BLaER1 (cell line): ENCODE measurements around the gene PGK1.
"Not testable (repeated sequence)": the region's sequence is repeated elsewhere in the genome, so short reads cannot be mapped to it uniquely, and the experiment has no call there.

Experiments
- H3K27ac ChIP-seq: shearing (Covaris generic); formaldehyde crosslinking; 2 replicates; pipeline ENCODE4 v1.8.1; 2022
- H3K27me3 ChIP-seq: shearing (Covaris generic); formaldehyde crosslinking; 2 replicates; pipeline ENCODE4 v1.8.1; 2022
- H3K36me3 ChIP-seq: shearing (Covaris generic); formaldehyde crosslinking; 2 replicates; pipeline ENCODE4 v1.8.1; 2022
- H3K4me1 ChIP-seq: shearing (Covaris generic); formaldehyde crosslinking; 2 replicates; pipeline ENCODE4 v1.8.1; 2022
- H3K4me2 ChIP-seq: shearing (Covaris generic); formaldehyde crosslinking; 2 replicates; pipeline ENCODE4 v1.8.1; 2022
- H3K4me3 ChIP-seq: shearing (Covaris generic); formaldehyde crosslinking; 2 replicates; pipeline ENCODE4 v1.8.1; 2022
- H3K9ac ChIP-seq: shearing (Covaris generic); formaldehyde crosslinking; 2 replicates; pipeline ENCODE4 v1.8.1; 2022
- H3K9me3 ChIP-seq: shearing (Covaris generic); formaldehyde crosslinking; 2 replicates; pipeline ENCODE4 v1.8.1; 2022
- H4K20me1 ChIP-seq: shearing (Covaris generic); formaldehyde crosslinking; 2 replicates; pipeline ENCODE4 v1.8.1; 2022
- Cebpa-rat ChIP-seq: shearing (Covaris generic); IDR thresholded peaks from 2 replicates; pipeline ENCODE4 v1.8.1; 2022

PGK1 gene

DNA sequence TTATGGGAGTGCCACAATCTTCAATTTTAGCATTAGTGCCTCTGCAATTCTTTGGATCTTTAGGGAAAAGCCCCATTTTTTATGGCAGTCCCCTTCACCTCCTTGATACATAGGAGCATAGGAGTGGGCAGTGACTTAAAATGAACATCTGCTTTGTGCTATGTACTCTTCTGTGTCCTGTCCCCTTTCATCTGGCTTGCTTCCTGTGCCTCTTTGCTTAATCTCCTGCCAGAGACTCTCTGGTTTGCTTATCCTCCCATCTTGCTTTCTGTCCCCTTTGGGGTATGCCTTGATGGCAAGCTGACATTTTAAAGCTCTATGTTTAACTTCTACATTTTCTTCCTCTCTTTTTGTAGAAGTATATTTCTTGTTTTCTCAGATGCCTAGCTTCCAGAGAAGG, 12.3 kb downstream of the PGK1 start:
- Histone ChIP-seq H3K9me3 (peaks cover 42% of the 10 kb centered on the region), H3K4me1 (peaks cover 27% of the 10 kb centered on the region), H3K4me3 (no peak overlapping the region), H3K27me3 (peaks cover 71% of the 10 kb centered on the region), H3K4me2 (no peak overlapping the region), H3K36me3 (peaks cover 89% of the 10 kb centered on the region), H3K27ac (no peak overlapping the region), H3K9ac (no peak overlapping the region), H4K20me1 (peaks cover 89% of the 10 kb centered on the region)
- TF ChIP-seq Cebpa-rat: no peak

DNA sequence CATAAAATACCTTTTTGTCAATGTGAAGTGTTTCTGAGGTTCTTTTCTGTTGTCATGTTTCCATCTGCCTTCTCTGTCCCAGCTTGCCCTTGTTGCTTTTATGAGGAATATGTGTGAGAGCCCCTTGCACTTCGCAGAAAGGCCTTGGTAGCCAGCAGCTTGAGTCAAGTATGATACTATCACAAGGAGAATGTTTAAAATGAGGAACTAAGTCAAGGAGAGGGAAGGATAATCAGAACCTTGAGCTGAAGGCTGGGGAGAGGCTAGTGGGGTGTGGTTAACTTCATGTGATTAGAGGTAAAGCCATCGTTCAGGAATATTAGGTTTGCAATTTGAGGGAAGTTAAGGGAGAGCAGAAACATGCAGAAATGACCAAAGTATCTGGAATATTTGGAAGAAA, 12.7 kb downstream of the PGK1 start:
- H3K4me3 ChIP-seq: no peak overlapping the region
- peaks cover 42% of the 10 kb centered on the region for H3K9me3 ChIP-seq
- peaks cover 90% of the 10 kb centered on the region for H3K36me3 ChIP-seq
- no peak for TF ChIP-seq Cebpa-rat
- H3K4me2 ChIP-seq: no peak overlapping the region
- H3K9ac ChIP-seq: no peak overlapping the region
- peaks cover 67% of the 10 kb centered on the region for H3K27me3 ChIP-seq
- H3K4me1 ChIP-seq: peaks cover 27% of the 10 kb centered on the region
- H3K27ac ChIP-seq: no peak overlapping the region
- H4K20me1 ChIP-seq: peaks cover 89% of the 10 kb centered on the region

DNA sequence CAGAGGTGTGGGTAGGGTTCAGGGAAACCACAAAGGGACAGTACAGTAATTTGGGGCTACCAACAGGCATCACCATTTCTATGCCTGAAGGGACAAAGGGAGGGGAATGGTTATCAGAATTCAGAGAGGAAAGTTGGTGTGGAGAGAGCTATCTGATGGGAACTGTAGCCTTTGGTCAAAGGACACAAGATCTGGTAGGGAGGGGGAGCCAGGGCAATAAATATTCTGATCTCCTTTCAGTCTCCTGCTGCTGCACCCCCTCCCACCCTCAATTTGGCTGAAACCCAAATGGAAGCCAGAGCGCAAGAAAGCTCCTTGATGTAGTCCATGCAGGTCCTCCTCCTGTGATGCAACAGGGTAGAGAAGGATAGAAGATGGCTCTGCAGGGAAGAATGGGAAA, 14.6 kb downstream of the PGK1 start:
- H3K4me2 ChIP-seq: no peak overlapping the region
- TF ChIP-seq Cebpa-rat: no peak
- peaks cover 59% of the 10 kb centered on the region for H3K27me3 ChIP-seq
- H3K9ac ChIP-seq: no peak overlapping the region
- peaks cover 42% of the 10 kb centered on the region for H3K9me3 ChIP-seq
- H3K27ac ChIP-seq: no peak overlapping the region
- H3K4me3 ChIP-seq: no peak overlapping the region
- H3K4me1 ChIP-seq: peaks cover 27% of the 10 kb centered on the region
- peaks cover 94% of the 10 kb centered on the region for H3K36me3 ChIP-seq
- peaks cover 88% of the 10 kb centered on the region for H4K20me1 ChIP-seq

DNA sequence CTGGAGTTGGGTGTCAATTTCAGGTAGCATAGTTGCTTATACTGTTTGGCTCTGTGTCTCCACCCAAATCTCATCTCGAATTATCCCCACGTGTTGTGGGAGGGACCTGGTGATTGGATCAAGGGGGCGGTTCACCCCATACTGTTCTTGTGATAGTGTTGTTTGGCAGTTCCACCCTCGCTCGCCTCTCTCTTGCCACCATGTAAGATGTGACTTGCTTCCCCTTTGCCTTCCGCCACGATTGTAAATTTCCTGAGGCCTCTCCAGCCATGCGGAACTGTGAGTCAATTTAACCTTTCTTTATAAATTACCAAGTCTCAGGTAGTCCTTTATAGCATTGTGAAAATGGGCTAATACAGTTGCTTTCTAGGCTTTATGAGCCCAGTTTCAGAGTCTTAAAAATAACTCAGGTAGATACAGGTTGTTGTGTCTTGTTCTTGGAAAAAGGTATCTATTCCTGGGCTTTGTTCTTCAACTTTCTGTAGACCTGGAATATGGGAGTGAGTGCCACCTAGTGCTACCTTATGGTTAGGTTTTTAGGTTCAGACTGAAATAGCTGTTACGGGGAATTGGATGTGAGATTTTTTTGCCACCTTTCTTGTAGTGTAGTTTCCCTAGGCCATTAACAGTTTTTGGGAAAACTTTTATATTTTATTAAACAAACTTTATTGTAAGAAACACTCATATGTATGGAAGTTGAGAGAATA, 15.6 kb downstream of the PGK1 start:
- no peak overlapping the region for H3K4me2 ChIP-seq
- no peak overlapping the region for H3K4me3 ChIP-seq
- peaks cover 55% of the 10 kb centered on the region for H3K27me3 ChIP-seq
- peaks cover 92% of the 10 kb centered on the region for H4K20me1 ChIP-seq
- no peak overlapping the region for H3K27ac ChIP-seq
- H3K36me3 ChIP-seq: peaks cover 92% of the 10 kb centered on the region
- TF ChIP-seq Cebpa-rat: no peak
- peaks cover 27% of the 10 kb centered on the region for H3K4me1 ChIP-seq
- H3K9ac ChIP-seq: no peak overlapping the region
- H3K9me3 ChIP-seq: peaks cover 42% of the 10 kb centered on the region

DNA sequence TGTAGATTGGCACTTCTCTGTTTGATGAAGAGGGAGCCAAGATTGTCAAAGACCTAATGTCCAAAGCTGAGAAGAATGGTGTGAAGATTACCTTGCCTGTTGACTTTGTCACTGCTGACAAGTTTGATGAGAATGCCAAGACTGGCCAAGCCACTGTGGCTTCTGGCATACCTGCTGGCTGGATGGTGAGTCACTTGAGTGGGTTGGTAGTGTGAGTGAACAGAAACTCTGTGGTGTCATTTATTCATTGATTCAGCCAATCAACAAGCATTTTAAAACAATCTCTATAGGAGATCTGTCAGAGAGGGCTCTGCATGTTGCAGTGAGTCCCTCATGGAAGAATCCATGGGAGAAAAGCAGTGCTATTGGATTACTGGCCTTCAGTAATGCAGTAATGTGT, 19.1 kb downstream of the PGK1 start:
- peaks cover 92% of the 10 kb centered on the region for H3K36me3 ChIP-seq
- H3K4me2 ChIP-seq: no peak overlapping the region
- no peak overlapping the region for H3K4me3 ChIP-seq
- peaks cover 16% of the 10 kb centered on the region for H3K9me3 ChIP-seq
- no peak for TF ChIP-seq Cebpa-rat
- peaks cover 15% of the 10 kb centered on the region for H3K4me1 ChIP-seq
- H4K20me1 ChIP-seq: peaks cover 88% of the 10 kb centered on the region
- H3K27me3 ChIP-seq: peaks cover 55% of the 10 kb centered on the region
- no peak overlapping the region for H3K27ac ChIP-seq
- no peak overlapping the region for H3K9ac ChIP-seq

DNA sequence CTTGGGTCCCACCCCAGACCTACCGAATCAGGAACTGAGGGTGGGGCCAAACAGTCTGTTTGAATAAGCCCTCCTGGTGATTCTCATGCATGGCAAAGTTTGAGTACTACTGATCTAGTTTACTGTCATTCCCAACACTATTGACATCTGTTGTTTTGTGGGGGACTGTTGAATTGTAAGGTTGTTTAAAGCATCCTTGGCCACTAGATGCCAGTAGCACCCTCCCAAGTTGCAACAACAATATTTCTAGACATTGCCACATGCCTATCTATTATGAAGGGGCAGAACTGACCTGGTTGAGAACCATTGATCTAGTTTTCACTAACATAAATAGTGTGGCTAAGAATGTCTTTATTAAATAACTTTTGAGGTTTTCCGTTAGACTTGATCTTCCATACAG, 20.3 kb downstream of the PGK1 start:
- H3K4me2 ChIP-seq: no peak overlapping the region
- TF ChIP-seq Cebpa-rat: no peak
- peaks cover 5% of the 10 kb centered on the region for H3K9me3 ChIP-seq
- H3K4me1 ChIP-seq: peaks cover 6% of the 10 kb centered on the region
- peaks cover 90% of the 10 kb centered on the region for H3K36me3 ChIP-seq
- no peak overlapping the region for H3K9ac ChIP-seq
- no peak overlapping the region for H3K4me3 ChIP-seq
- no peak overlapping the region for H3K27ac ChIP-seq
- peaks cover 88% of the 10 kb centered on the region for H4K20me1 ChIP-seq
- peaks cover 57% of the 10 kb centered on the region for H3K27me3 ChIP-seq

DNA sequence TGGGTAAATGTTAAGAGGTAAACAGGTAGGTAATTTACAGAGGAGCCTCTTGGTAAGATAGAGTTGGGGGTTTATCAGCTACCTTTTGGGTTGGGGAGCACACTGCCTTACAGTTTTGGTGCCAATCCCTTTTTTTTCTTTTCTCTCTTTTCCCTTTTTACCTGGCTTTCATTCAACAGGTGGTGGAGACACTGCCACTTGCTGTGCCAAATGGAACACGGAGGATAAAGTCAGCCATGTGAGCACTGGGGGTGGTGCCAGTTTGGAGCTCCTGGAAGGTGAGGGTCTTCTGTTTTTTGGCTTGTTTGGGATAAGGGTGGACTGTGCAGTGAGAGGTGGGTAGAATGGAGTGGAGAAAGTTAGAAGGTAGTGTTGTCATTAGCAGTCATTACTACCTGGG, 21.1 kb downstream of the PGK1 start:
- Histone ChIP-seq H3K27ac (no peak overlapping the region), H3K27me3 (peaks cover 57% of the 10 kb centered on the region), H3K9ac (no peak overlapping the region), H3K4me1 (no peaks in the 10 kb centered on the region), H3K36me3 (peaks cover 84% of the 10 kb centered on the region), H3K4me2 (no peak overlapping the region), H3K4me3 (no peak overlapping the region), H3K9me3 (no peaks in the 10 kb centered on the region), H4K20me1 (peaks cover 80% of the 10 kb centered on the region)
- no peak for TF ChIP-seq Cebpa-rat

DNA sequence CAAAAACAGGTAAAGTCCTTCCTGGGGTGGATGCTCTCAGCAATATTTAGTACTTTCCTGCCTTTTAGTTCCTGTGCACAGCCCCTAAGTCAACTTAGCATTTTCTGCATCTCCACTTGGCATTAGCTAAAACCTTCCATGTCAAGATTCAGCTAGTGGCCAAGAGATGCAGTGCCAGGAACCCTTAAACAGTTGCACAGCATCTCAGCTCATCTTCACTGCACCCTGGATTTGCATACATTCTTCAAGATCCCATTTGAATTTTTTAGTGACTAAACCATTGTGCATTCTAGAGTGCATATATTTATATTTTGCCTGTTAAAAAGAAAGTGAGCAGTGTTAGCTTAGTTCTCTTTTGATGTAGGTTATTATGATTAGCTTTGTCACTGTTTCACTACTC, 21.7 kb downstream of the PGK1 start:
- not testable (repeated sequence) for H3K4me3 ChIP-seq, H3K4me2 ChIP-seq, H3K9me3 ChIP-seq, H3K9ac ChIP-seq, H3K4me1 ChIP-seq, H3K27ac ChIP-seq
- Histone ChIP-seq H3K36me3 (peaks cover 79% of the 10 kb centered on the region), H3K27me3 (peaks cover 63% of the 10 kb centered on the region), H4K20me1 (peaks cover 73% of the 10 kb centered on the region)

DNA sequence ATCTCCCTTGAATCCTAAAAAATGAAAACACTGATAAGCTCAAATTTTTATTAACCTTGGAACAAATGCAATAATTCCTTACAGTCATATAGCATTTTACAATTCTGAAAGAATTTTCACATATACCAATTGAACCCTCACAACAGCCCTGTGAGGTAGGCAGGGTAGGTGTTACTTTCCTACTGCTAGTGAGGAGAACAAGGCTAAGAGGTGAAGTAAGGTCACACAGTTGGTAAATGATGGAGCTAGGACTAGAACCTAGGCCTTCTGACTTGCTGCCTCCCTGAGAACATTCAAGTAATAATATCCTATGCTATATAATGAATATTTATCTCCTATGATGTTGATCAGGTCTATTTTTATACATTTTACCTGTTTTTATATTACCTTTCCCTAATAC, 25.7 kb downstream of the PGK1 start:
- H3K27ac ChIP-seq: no peak overlapping the region
- peaks cover 50% of the 10 kb centered on the region for H3K36me3 ChIP-seq
- TF ChIP-seq Cebpa-rat: no peak
- peaks cover 52% of the 10 kb centered on the region for H3K27me3 ChIP-seq
- H3K9me3 ChIP-seq: no peaks in the 10 kb centered on the region
- H4K20me1 ChIP-seq: peaks cover 35% of the 10 kb centered on the region
- H3K4me1 ChIP-seq: no peaks in the 10 kb centered on the region
- no peak overlapping the region for H3K4me3 ChIP-seq
- H3K4me2 ChIP-seq: no peak overlapping the region
- no peak overlapping the region for H3K9ac ChIP-seq

DNA sequence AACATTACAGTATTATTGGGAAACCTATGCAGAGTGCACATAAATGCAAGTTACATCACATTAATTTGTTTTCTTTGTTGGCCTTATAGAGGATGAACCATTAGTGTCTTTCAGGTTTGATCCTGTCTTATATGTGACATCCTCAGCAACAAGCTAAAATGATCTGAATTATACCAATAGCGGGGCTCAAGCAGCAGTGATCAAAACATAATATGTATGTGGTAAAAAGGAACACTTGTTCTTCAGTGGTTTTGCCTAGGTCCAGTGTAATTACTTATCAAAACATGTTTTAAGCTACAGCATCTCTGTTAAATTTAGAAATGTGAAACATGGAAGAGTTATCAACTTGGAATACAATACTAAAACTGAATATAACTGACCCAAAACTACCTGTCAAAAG, 26.3 kb downstream of the PGK1 start:
- Histone ChIP-seq H3K4me1 (no peaks in the 10 kb centered on the region), H3K36me3 (peaks cover 43% of the 10 kb centered on the region), H3K9me3 (no peaks in the 10 kb centered on the region), H3K27ac (no peak overlapping the region), H4K20me1 (peaks cover 28% of the 10 kb centered on the region), H3K4me3 (no peak overlapping the region), H3K9ac (no peak overlapping the region), H3K4me2 (no peak overlapping the region), H3K27me3 (peaks cover 45% of the 10 kb centered on the region)
- no peak for TF ChIP-seq Cebpa-rat

DNA sequence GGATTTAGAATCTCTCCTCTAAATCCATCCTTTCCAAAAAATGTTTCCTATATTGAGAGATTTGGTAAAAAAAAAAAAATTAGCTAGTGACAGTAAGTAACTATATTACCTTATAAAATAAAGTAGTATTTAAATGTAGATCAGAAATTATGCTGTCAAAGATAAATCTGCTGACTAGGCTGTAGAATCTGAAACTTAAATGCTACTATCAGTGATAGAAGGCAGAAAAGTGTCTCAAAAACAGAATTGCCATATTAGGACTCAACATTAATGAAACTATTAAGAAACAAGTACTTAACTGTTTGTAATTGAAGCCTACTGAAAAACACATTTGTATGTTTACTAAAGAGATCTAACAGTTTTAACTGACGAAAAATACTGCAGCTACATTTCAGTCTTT, 27.1 kb downstream of the PGK1 start:
- Histone ChIP-seq H4K20me1 (peaks cover 21% of the 10 kb centered on the region; the same call in 1 of the 2 replicates), H3K4me1 (no peaks in the 10 kb centered on the region), H3K9ac (no peak overlapping the region), H3K36me3 (peaks cover 36% of the 10 kb centered on the region; the same call in 1 of the 2 replicates), H3K27me3 (peaks cover 38% of the 10 kb centered on the region), H3K27ac (no peak overlapping the region), H3K4me3 (no peak overlapping the region), H3K9me3 (no peaks in the 10 kb centered on the region), H3K4me2 (no peak overlapping the region)
- TF ChIP-seq Cebpa-rat: no peak
